NCI-H128 (cell line): Measurements from ENCODE around the gene KCND3.

Source experiments
- DNase-seq: peaks from one replicate; lab custom pipeline; 2025; ENCODE audit not compliant: unreplicated experiment; lab: John Stamatoyannopoulos, UW

Gene KCND3

GRCh38 chr1:111961016-111961415 is 28.5 kb downstream of the KCND3 start:
- DNase-seq = no peak

- no peak for DNase-seq
Observed at GRCh38 chr1:111959436-111959835, 30.0 kb downstream of the KCND3 start.

- no peak for DNase-seq
Observed at GRCh38 chr1:111958851-111959250, 30.6 kb downstream of the KCND3 start.

GRCh38 chr1:111958075-111958474 is 31.4 kb downstream of the KCND3 start:
- DNase-seq = no peak

- no peak for DNase-seq
Observed at GRCh38 chr1:111956155-111956771, 33.2 kb downstream of the KCND3 start.

- DNase-seq = no peak
Observed at GRCh38 chr1:111955755-111956154, 33.7 kb downstream of the KCND3 start.

GRCh38 chr1:111953797-111954196 is 35.7 kb downstream of the KCND3 start:
- DNase-seq = no peak

- no peak for DNase-seq
Observed at GRCh38 chr1:111952125-111952657, 37.3 kb downstream of the KCND3 start.

GRCh38 chr1:111948209-111949171 is 41.0 kb downstream of the KCND3 start:
- peak; percentile 12 for DNase-seq

- DNase-seq = no peak
Observed at GRCh38 chr1:111943846-111944749, 45.4 kb downstream of the KCND3 start.

- no peak for DNase-seq
Observed at GRCh38 chr1:111943066-111943465, 46.4 kb downstream of the KCND3 start.

- no peak for DNase-seq
Observed at GRCh38 chr1:111938536-111938935, 50.9 kb downstream of the KCND3 start.

- no peak for DNase-seq
Observed at GRCh38 chr1:111938123-111938522, 51.3 kb downstream of the KCND3 start.

- no peak for DNase-seq
Observed at GRCh38 chr1:111937147-111937725, 52.2 kb downstream of the KCND3 start.

- no peak for DNase-seq
Observed at GRCh38 chr1:111934106-111934852, 55.2 kb downstream of the KCND3 start.

GRCh38 chr1:111930356-111930755 is 59.1 kb downstream of the KCND3 start:
- no peak for DNase-seq

GRCh38 chr1:111928531-111928930 is 60.9 kb downstream of the KCND3 start:
- DNase-seq = no peak

GRCh38 chr1:111927652-111928051 is 61.8 kb downstream of the KCND3 start:
- no peak for DNase-seq

- no peak for DNase-seq
Observed at GRCh38 chr1:111924786-111925185, 64.7 kb downstream of the KCND3 start.

- no peak for DNase-seq
Observed at GRCh38 chr1:111923766-111924165, 65.7 kb downstream of the KCND3 start.
